SH-SY5Y (cell line): Measurements from ENCODE around the gene NELFCD.

Experiments used
- GATA2 ChIP-seq: IDR thresholded peaks from 2 replicates; pipeline ENCODE4 v1.6.1; 2011; ENCODE audit warnings: mild to moderate bottlenecking, low read depth, low read length
- GATA3 ChIP-seq: IDR thresholded peaks from 2 replicates; pipeline ENCODE4 v1.6.1; 2011; ENCODE audit warnings: low read depth, mild to moderate bottlenecking, low read length, moderate library complexity

DNA sequence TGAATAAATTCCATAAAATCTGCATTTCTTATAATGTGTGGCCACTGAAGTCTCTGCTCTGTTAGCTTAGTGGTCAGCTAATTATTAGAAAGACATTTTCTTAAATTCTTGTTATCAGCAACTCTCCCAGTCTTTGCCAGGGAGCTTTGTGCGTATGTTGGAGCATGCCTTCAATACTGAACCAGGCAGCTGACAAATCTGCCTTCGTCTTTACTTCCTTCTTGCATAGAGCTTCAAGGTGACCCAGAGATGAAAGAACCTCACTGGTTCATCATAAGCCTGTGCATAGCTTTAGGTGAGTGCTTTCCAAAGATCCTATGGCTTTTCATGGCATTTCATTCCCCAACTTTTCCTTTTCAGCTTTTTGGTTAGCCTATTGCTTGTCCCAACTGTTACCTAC is 43.0 kb upstream of the NELFCD start:
- no peak for TF ChIP-seq GATA2
- no peak for TF ChIP-seq GATA3
